OCI-LY7 (cell line): ENCODE measurements around the gene NINJ2. TPM values are rescaled to one million over a fixed set of nuclear protein-coding genes. Genes with fewer than 3 reads are reported as not detected.

Experiments used
- BruUV-seq: library from RNA; stranded (reverse); fragments of 400-500 nt; replicated peaks from 2 replicates; lab custom pipeline; 2021; lab: Mats Ljungman, UMichigan
- CTCF ChIA-PET: fragments of 300-600 bp; sonication (Branson Sonifier 250); formaldehyde crosslinking; loops from one replicate; lab custom pipeline; 2022; ENCODE audit warnings: antibody characterized with exemption; ENCODE audit not compliant: unreplicated experiment; lab: Charles Lee
- POLR2A ChIA-PET: fragments of 300-600 bp; sonication (Branson Sonifier 250); formaldehyde crosslinking; loops from one replicate; lab custom pipeline; 2022; ENCODE audit warnings: antibody characterized with exemption; lab: Charles Lee
- DNase-seq: peaks from one replicate; pipeline ENCODE4 v3.0.0-alpha.2; 2015; ENCODE audit warnings: low spot score
- H2AFZ ChIP-seq: fragments of 200-600 bp; sonication (generic), shearing (Covaris generic); 2 replicates; pipeline ENCODE4 v1.6.1; 2014; ENCODE audit warnings: mild to moderate bottlenecking, antibody characterized with exemption, low read length, moderate library complexity
- H3K27ac ChIP-seq: fragments of 200-600 bp; sonication (generic); 2 replicates; pipeline ENCODE4 v1.5.1; 2014; ENCODE audit warnings: mixed run types, low read depth, mild to moderate bottlenecking, moderate library complexity, low read length, inconsistent platforms; ENCODE audit not compliant: poor library complexity, severe bottlenecking
- H3K36me3 ChIP-seq: fragments of 200-600 bp; sonication (generic); 2 replicates; pipeline ENCODE4 v1.6.1; 2014; ENCODE audit warnings: mild to moderate bottlenecking, antibody characterized with exemption, low read length, moderate library complexity, mixed read lengths; ENCODE audit not compliant: insufficient read depth
- H3K4me1 ChIP-seq: fragments of 200-600 bp; sonication (generic); 2 replicates; pipeline ENCODE4 v1.5.1; 2014; ENCODE audit warnings: mild to moderate bottlenecking, low read length; ENCODE audit not compliant: insufficient read depth, poor library complexity, severe bottlenecking
- H3K4me2 ChIP-seq: fragments of 200-600 bp; sonication (generic); 2 replicates; pipeline ENCODE4 v1.6.1; 2014; ENCODE audit warnings: mild to moderate bottlenecking, low read length
- H3K4me3 ChIP-seq: fragments of 200-600 bp; sonication (generic); 2 replicates; pipeline ENCODE4 v1.5.1; 2014; ENCODE audit warnings: mild to moderate bottlenecking, low read depth, low read length; ENCODE audit not compliant: poor library complexity, severe bottlenecking
- H3K79me2 ChIP-seq: fragments of 200-600 bp; sonication (generic); 2 replicates; pipeline ENCODE4 v1.6.1; 2016; ENCODE audit warnings: low read depth, mild to moderate bottlenecking, low read length, moderate library complexity, mixed read lengths; ENCODE audit not compliant: insufficient read depth
- H3K9me2 ChIP-seq: fragments of 200-600 bp; sonication (generic); 2 replicates; pipeline ENCODE4 v1.6.1; 2016; ENCODE audit warnings: mild to moderate bottlenecking, low read length, mixed read lengths; ENCODE audit not compliant: insufficient read depth
- H3K9me3 ChIP-seq: fragments of 200-600 bp; sonication (generic); 2 replicates; pipeline ENCODE4 v1.6.1; 2014; ENCODE audit warnings: mild to moderate bottlenecking, mixed run types, low read length, mixed read lengths
- H4K20me1 ChIP-seq: fragments of 200-600 bp; sonication (generic); 2 replicates; pipeline ENCODE4 v1.6.1; 2014; ENCODE audit warnings: mild to moderate bottlenecking, antibody characterized with exemption, low read length, moderate library complexity, mixed read lengths; ENCODE audit not compliant: insufficient read depth
- CTCF ChIP-seq: fragments of 200-600 bp; sonication (generic); conservative IDR thresholded peaks from 2 replicates; pipeline ENCODE4 v1.5.1; 2014; ENCODE audit warnings: mild to moderate bottlenecking, antibody characterized with exemption, low read length, moderate library complexity, mixed read lengths
- EZH2phosphoT487 ChIP-seq: fragments of 200-600 bp; sonication (generic); IDR thresholded peaks from 2 replicates; pipeline ENCODE4 v1.6.1; 2018; ENCODE audit warnings: low read depth, borderline replicate concordance, mild to moderate bottlenecking, mixed run types, antibody characterized with exemption, low read length, moderate library complexity, mixed read lengths
- intact Hi-C: fragments of 100-400 bp; cut with micrococcal nuclease; formaldehyde crosslinking; loops from one replicate; pipeline ENCODE4 v1.10.0; 2022; ENCODE audit not compliant: unreplicated experiment
- total RNA-seq, 2 experiments: library from RNA; depleted of rRNA in 1 of 2; stranded (reverse); fragments of >200 nt in 1 of 2; shearing (Covaris generic) in 1 of 2; gene quantifications; 2 replicates each; pipeline ENCODE4 v1.2.3, GENCODE V29; 2014 to 2022

The NINJ2 gene
- total RNA-seq, 2 experiments from 2014 or later: 0.79 to 4.4 TPM

- Histone ChIP-seq H2AFZ (no peak overlapping the region), H3K9me3 (no peaks in the 10 kb centered on the region), H3K9me2 (no peaks in the 10 kb centered on the region), H3K4me2 (no peak overlapping the region), H4K20me1 (no peaks in the 10 kb centered on the region), H3K36me3 (no peaks in the 10 kb centered on the region), H3K79me2 (no peaks in the 10 kb centered on the region), H3K27ac (no peak overlapping the region), H3K4me3 (no peak overlapping the region), H3K4me1 (peaks cover 10% of the 10 kb centered on the region)
- DNase-seq: no peak
- ChIA-PET POLR2A (no interaction called here), CTCF (no interaction called here)
- intact Hi-C loops: no loop called here
- TF ChIP-seq EZH2phosphoT487 (no peak), CTCF (no peak)
- no TSS peak for BruUV-seq
These were observed 54.3 kb downstream of the NINJ2 start for GRCh38 chr12:608921-609320.

- H2AFZ ChIP-seq: no peak overlapping the region
- no peak overlapping the region for H3K27ac ChIP-seq
- no peaks in the 10 kb centered on the region for H3K9me2 ChIP-seq
- TF ChIP-seq EZH2phosphoT487 (no peak), CTCF (no peak)
- CTCF ChIA-PET: no interaction called here
- BruUV-seq: no TSS peak
- H3K4me1 ChIP-seq: peaks cover 10% of the 10 kb centered on the region
- POLR2A ChIA-PET: no interaction called here
- H3K9me3 ChIP-seq: no peaks in the 10 kb centered on the region
- no peaks in the 10 kb centered on the region for H3K79me2 ChIP-seq
- no peak overlapping the region for H3K4me3 ChIP-seq
- intact Hi-C loops: no loop called here
- no peaks in the 10 kb centered on the region for H3K36me3 ChIP-seq
- no peak for DNase-seq
- H4K20me1 ChIP-seq: no peaks in the 10 kb centered on the region
- no peak overlapping the region for H3K4me2 ChIP-seq
These were observed 54.8 kb downstream of the NINJ2 start for GRCh38 chr12:608413-608812.

- no peak overlapping the region for H3K4me3 ChIP-seq
- no peak overlapping the region for H3K4me2 ChIP-seq
- TF ChIP-seq EZH2phosphoT487: no peak
- no peak for TF ChIP-seq CTCF
- H3K36me3 ChIP-seq: no peaks in the 10 kb centered on the region
- no peak overlapping the region for H2AFZ ChIP-seq
- no peaks in the 10 kb centered on the region for H4K20me1 ChIP-seq
- intact Hi-C loops: no loop called here
- ChIA-PET CTCF (no interaction called here), POLR2A (interaction anchor here (0.6 kb wide), 2 partner anchors 162 to 272 kb away, joined by 3 read pairs; no protein-coding TSS in a partner anchor)
- BruUV-seq: no TSS peak
- H3K9me2 ChIP-seq: no peaks in the 10 kb centered on the region
- H3K79me2 ChIP-seq: no peaks in the 10 kb centered on the region
- H3K4me1 ChIP-seq: peaks cover 10% of the 10 kb centered on the region
- H3K9me3 ChIP-seq: no peaks in the 10 kb centered on the region
- H3K27ac ChIP-seq: no peak overlapping the region
- DNase-seq: no peak
These were observed 55.7 kb downstream of the NINJ2 start for GRCh38 chr12:607541-608001.
